Upper lobe of left lung (tissue), 4 donors: Measurements from ENCODE around the gene BACE1-AS.

Source experiments
- CTCF ChIP-seq, 6 experiments: fragments of 450-650 bp in 4 of 6; fragments of 200-600 bp in 2 of 6; sonication (generic) in 2 of 6; IDR thresholded peaks; one replicate each; pipeline ENCODE4 v1.5.1; 2016 to 2019; ENCODE audit warnings: antibody characterized with exemption in 6 of 6
- POLR2A ChIP-seq, 4 donors: fragments of 450-650 bp; IDR thresholded peaks; one replicate each; pipeline ENCODE4 v1.5.1; 2016 to 2017; ENCODE audit warnings: antibody characterized with exemption in 4 of 4, mild to moderate bottlenecking in 2 of 4
- POLR2AphosphoS5 ChIP-seq, 2 donors: sonication (generic); formaldehyde crosslinking; IDR thresholded peaks; one replicate each; pipeline ENCODE4 v1.5.1; 2017; ENCODE audit warnings: antibody characterized with exemption in 2 of 2

DNA sequence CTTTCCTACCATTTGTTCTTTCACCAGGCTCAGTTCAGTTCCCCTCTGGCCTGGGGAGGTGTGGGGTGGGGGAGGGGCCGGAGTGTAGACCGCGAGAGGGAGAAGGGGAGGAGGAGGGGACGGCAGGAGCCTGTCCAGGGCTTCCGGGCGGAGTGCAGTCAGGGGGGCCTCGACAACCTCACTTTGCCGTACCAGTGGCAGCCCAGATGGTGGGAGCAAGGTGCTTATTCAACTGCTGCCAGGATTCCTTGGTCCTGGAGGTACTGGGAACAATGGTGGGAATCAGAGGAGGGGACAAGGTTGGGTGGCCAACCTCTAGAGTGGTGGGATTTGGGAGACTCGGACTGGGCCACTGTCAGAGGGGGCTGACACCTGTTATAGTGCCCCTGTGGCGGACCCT, 23.7 kb downstream of the BACE1-AS start:
- TF ChIP-seq POLR2A (IDR thresholded peaks at IDR 0.05) (no peak), CTCF (IDR thresholded peaks at IDR 0.05) (no peak), POLR2AphosphoS5 (IDR thresholded peaks at IDR 0.05) (no peak)
